PFSK-1 (cell line): ENCODE results near the gene RYR3.

Experiments
- FOXP2 ChIP-seq: optimal IDR thresholded peaks from 2 replicates; pipeline ENCODE3; 2011; ENCODE audit warnings: borderline replicate concordance, control low read depth, inconsistent platforms; ENCODE audit not compliant: insufficient read depth; ENCODE audit errors: extremely low read length, extremely low read depth
- POLR2AphosphoS5 ChIP-seq: IDR thresholded peaks from 2 replicates; pipeline ENCODE4 v1.6.1; 2012; ENCODE audit warnings: low read depth, mild to moderate bottlenecking, control low read depth, low read length, moderate library complexity
- SIN3A ChIP-seq: IDR thresholded peaks from 2 replicates; pipeline ENCODE4 v1.6.1; 2012; ENCODE audit warnings: mild to moderate bottlenecking, low read length, moderate library complexity, borderline replicate concordance; ENCODE audit not compliant: insufficient read depth
- TAF1 ChIP-seq: IDR thresholded peaks from 2 replicates; pipeline ENCODE4 v1.6.1; 2012; ENCODE audit warnings: low read length, control low read depth, borderline replicate concordance; ENCODE audit not compliant: insufficient read depth
- TF ChIP-seq, protein P1 (sequence below), 2 experiments: IDR thresholded peaks; 2 replicates each; pipeline versions ENCODE4 v1.6.1 to v1.8.0; 2011 to 2012; ENCODE audit warnings: low read depth in 2 of 2, low read length in 2 of 2, control low read depth in 1 of 2, inconsistent platforms in 1 of 2, mild to moderate bottlenecking in 1 of 2, moderate library complexity in 1 of 2; ENCODE audit not compliant: insufficient read depth in 1 of 2

Gene RYR3

DNA sequence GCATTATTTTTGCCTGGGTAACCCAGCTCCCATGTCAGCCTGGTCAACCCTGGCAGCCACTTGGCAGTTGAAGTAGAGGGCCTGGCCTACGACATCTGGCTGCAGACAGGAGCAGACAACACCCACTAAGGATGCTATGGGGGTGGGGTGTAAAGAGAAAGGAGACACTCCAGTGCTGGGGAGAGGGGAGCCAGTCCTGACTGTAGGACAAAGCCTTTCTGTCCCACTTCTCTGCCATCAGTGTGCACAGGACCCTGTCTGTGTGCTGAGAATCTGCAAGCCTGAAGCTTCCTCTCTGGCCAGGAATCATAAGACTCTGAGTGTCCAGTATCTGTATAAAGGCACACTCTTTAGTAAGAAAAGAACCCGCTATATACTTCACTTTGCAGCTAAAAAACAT, 561.2 kb downstream of the RYR3 start:
- no peak for TF ChIP-seq TAF1

DNA sequence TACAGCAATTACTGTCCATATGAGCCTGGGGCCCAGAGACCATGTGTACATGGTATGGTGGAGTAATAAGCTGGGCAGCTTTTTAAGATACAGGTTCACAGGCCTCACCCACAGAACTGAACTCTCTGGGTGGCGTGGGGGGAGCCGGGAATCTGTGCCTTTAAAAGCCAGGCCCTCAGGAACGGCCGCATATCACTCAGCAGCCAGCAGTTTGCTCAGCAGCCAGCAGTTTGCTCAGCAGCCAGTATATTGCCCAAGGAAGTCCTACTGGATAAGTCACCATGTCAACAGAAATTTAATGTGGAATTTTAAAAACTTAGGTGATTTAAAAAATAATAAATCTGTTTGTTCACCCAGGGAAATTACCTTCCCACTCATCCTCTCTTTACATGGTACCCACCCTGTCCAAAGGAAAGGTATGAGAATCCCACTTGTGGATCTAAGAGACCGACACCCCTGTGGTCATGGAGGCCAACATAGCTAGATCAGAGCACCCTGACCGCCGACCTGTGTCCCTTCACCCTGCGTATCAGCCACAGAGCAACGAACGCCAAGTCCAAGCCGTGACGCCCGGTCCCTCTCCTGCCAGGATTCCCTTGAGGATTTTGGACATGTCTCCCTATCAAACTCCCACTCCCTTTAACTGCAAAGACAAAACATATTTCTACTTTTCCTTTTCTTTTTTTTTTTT, 561.8 kb downstream of the RYR3 start:
- no peak for TF ChIP-seq POLR2AphosphoS5
- no peak for TF ChIP-seq TAF1
- no peak for TF ChIP-seq FOXP2
- no peak for TF ChIP-seq SIN3A
- TF ChIP-seq, protein P1, sequence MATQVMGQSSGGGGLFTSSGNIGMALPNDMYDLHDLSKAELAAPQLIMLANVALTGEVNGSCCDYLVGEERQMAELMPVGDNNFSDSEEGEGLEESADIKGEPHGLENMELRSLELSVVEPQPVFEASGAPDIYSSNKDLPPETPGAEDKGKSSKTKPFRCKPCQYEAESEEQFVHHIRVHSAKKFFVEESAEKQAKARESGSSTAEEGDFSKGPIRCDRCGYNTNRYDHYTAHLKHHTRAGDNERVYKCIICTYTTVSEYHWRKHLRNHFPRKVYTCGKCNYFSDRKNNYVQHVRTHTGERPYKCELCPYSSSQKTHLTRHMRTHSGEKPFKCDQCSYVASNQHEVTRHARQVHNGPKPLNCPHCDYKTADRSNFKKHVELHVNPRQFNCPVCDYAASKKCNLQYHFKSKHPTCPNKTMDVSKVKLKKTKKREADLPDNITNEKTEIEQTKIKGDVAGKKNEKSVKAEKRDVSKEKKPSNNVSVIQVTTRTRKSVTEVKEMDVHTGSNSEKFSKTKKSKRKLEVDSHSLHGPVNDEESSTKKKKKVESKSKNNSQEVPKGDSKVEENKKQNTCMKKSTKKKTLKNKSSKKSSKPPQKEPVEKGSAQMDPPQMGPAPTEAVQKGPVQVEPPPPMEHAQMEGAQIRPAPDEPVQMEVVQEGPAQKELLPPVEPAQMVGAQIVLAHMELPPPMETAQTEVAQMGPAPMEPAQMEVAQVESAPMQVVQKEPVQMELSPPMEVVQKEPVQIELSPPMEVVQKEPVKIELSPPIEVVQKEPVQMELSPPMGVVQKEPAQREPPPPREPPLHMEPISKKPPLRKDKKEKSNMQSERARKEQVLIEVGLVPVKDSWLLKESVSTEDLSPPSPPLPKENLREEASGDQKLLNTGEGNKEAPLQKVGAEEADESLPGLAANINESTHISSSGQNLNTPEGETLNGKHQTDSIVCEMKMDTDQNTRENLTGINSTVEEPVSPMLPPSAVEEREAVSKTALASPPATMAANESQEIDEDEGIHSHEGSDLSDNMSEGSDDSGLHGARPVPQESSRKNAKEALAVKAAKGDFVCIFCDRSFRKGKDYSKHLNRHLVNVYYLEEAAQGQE (IDR thresholded peaks at IDR 0.05; ENCODE audit: insufficient read depth in 1 of 2, low read depth in 2 of 2, low read length in 2 of 2) = no peak

DNA sequence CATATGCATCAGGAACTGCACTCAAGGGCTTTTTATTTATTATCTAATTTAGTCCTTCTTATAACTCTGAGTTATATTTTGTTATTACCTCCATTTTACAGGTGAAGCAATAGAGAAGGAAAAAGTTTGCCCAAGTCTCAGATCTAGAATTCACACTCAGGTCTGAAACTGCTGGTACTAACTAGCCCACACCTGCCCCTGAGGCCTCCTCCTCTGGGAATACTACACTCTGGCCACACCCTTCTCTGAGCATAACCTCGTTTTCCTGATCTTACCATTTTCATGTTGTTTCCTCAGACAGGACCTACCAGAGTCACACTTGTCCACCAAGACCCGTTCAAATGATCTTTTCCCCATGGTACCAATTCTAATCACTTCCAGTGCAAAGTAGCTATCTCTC, 563.4 kb downstream of the RYR3 start:
- TF ChIP-seq SIN3A = no peak
- no peak for TF ChIP-seq POLR2AphosphoS5
- no peak for TF ChIP-seq TAF1
- TF ChIP-seq FOXP2 = no peak
- TF ChIP-seq, protein P1 (IDR thresholded peaks at IDR 0.05; ENCODE audit: insufficient read depth in 1 of 2, low read depth in 2 of 2, low read length in 2 of 2) = no peak

DNA sequence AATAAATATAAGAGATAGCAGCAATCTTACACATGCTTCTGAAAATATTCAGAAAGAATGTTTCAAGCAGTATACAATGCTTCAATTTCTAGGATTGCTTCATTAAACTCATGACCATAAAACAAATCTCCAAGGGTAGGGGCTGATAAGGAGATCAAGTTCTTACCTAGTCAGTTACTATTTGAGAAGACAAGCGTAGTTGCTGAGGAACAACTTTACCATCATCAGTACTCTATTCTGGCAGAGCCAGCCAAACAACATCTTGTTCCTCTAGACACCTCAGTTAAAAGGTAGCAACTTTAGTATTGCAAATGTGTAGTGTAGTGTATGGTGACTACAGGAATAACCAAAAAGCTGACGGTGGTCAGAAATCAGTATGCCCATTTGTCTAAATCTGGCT, 572.2 kb downstream of the RYR3 start:
- no peak for TF ChIP-seq POLR2AphosphoS5
- no peak for TF ChIP-seq TAF1
- TF ChIP-seq FOXP2 = no peak
- TF ChIP-seq SIN3A = no peak
- TF ChIP-seq, protein P1 (IDR thresholded peaks at IDR 0.05; ENCODE audit: insufficient read depth in 1 of 2, low read depth in 2 of 2, low read length in 2 of 2) = no peak

DNA sequence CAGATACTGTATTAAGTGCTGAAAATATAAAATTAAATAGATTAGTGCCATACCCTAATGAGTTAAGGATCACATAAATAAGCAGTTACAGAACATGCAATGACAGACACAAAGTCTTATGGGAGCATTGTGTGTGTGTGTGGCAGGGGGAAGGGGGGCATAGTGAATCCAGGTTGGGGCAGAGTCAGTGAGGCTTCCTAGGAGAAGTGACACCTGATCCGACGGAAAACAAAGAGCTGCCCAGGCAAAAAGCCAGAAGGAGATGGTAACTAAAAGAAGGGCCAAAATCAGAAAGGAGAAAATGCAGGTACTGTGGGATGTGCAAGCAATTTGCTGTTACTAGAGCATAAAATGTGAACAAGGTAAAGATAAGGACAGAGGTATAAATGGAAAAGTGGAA, 577.4 kb downstream of the RYR3 start:
- TF ChIP-seq, protein P1 (IDR thresholded peaks at IDR 0.05; ENCODE audit: insufficient read depth in 1 of 2, low read depth in 2 of 2, low read length in 2 of 2) = no peak
- TF ChIP-seq FOXP2 (no peak), SIN3A (no peak), TAF1 (no peak), POLR2AphosphoS5 (no peak)
